HG02678 (cell line): ENCODE measurements around the gene FZD7.

Source experiments
- ATAC-seq: cut with Tn5 transposase; IDR thresholded peaks from one replicate; pipeline ENCODE4 v1.9.1; 2021; ENCODE audit warnings: mild to moderate bottlenecking, moderate library complexity; ENCODE audit not compliant: unreplicated experiment

The FZD7 gene

GRCh38 chr2:202009581-202009980 lies 24.1 kb upstream of the FZD7 start:
- ATAC-seq = no peak

- ATAC-seq = no peak
Measured at GRCh38 chr2:202014318-202014717, 19.3 kb upstream of the FZD7 start.

- ATAC-seq = no peak
Measured at GRCh38 chr2:202014759-202015211, 18.9 kb upstream of the FZD7 start.

- no peak for ATAC-seq
Measured at GRCh38 chr2:202015471-202015870, 18.2 kb upstream of the FZD7 start.

- no peak for ATAC-seq
Measured at GRCh38 chr2:202016579-202017227, 17.0 kb upstream of the FZD7 start.

GRCh38 chr2:202017940-202018339 lies 15.7 kb upstream of the FZD7 start:
- no peak for ATAC-seq

- ATAC-seq = no peak
Measured at GRCh38 chr2:202018950-202019349, 14.7 kb upstream of the FZD7 start.

GRCh38 chr2:202019689-202020450 lies 13.8 kb upstream of the FZD7 start:
- ATAC-seq = no peak

- no peak for ATAC-seq
Measured at GRCh38 chr2:202022755-202023154, 10.9 kb upstream of the FZD7 start.

- no peak for ATAC-seq
Measured at GRCh38 chr2:202023198-202023903, 10.3 kb upstream of the FZD7 start.

GRCh38 chr2:202023904-202024266 lies 9.8 kb upstream of the FZD7 start:
- ATAC-seq = no peak

GRCh38 chr2:202024871-202025270 lies 8.8 kb upstream of the FZD7 start:
- no peak for ATAC-seq

- ATAC-seq = no peak
Measured at GRCh38 chr2:202025816-202026215, 7.8 kb upstream of the FZD7 start.

GRCh38 chr2:202026507-202026906 lies 7.1 kb upstream of the FZD7 start:
- ATAC-seq = no peak

- ATAC-seq = no peak
Measured at GRCh38 chr2:202030691-202031090, 3.0 kb upstream of the FZD7 start.

GRCh38 chr2:202031246-202031951 lies 2.3 kb upstream of the FZD7 start:
- ATAC-seq = no peak

- peak; percentile 6 for ATAC-seq
Measured at GRCh38 chr2:202032846-202033316, 774 bp upstream of the FZD7 start.

GRCh38 chr2:202034249-202035088 lies 814 bp downstream of the FZD7 start:
- ATAC-seq = peak; percentile 8

- ATAC-seq = no peak
Measured at GRCh38 chr2:202035089-202035940, 1.7 kb downstream of the FZD7 start.
